Kidney epithelial cell (primary cell): Measurements from ENCODE around the gene LRRC42. TPM values are rescaled to one million over a fixed set of nuclear protein-coding genes. Genes with fewer than 3 reads are reported as not detected.

Source experiments
- DNase-seq: peaks from one replicate; pipeline ENCODE4 v3.0.0-alpha.2; 2010; ENCODE audit warnings: low read depth
- H3K27me3 ChIP-seq: 2 replicates; pipeline ENCODE4 v1.6.0; 2011; ENCODE audit warnings: low read length; ENCODE audit not compliant: control insufficient read depth, insufficient read depth
- H3K36me3 ChIP-seq: 2 replicates; pipeline ENCODE4 v1.5.1; 2011; ENCODE audit warnings: low read length; ENCODE audit not compliant: control insufficient read depth, insufficient read depth
- H3K4me3 ChIP-seq: 2 replicates; pipeline ENCODE4 v1.5.1; 2011; ENCODE audit warnings: low read depth, mild to moderate bottlenecking, control low read depth, low read length
- CTCF ChIP-seq: IDR thresholded peaks from 2 replicates; pipeline ENCODE4 v1.5.1; 2011; ENCODE audit warnings: mild to moderate bottlenecking, moderate library complexity, low read length, control low read depth, inconsistent platforms; ENCODE audit not compliant: insufficient read depth, poor library complexity, severe bottlenecking
- total RNA-seq: library from RNA; depleted of rRNA; stranded (reverse); fragments of >200 nt; gene quantifications from 2 replicates; pipeline ENCODE4 v1.2.3, GENCODE V29; 2015

LRRC42 gene
- total RNA-seq, 1 donor from 2014 or later, result 45.7 TPM

GRCh38 chr1:53948291-53948690, 2.1 kb downstream of the LRRC42 start:
- H3K4me3 ChIP-seq, result no peak overlapping the region
- DNase-seq, result no peak
- TF ChIP-seq CTCF, result no peak
- H3K36me3 ChIP-seq, result no peaks in the 10 kb centered on the region
- no peaks in the 10 kb centered on the region for H3K27me3 ChIP-seq

- DNase-seq, result no peak
- TF ChIP-seq CTCF, result peak; percentile 73
- H3K36me3 ChIP-seq, result no peaks in the 10 kb centered on the region
These were observed 3.2 kb downstream of the LRRC42 start for GRCh38 chr1:53949023-53949990.

GRCh38 chr1:53951697-53952096, 5.5 kb downstream of the LRRC42 start:
- no peak for TF ChIP-seq CTCF
- Histone ChIP-seq H3K36me3 (no peaks in the 10 kb centered on the region), H3K4me3 (no peak overlapping the region), H3K27me3 (no peaks in the 10 kb centered on the region)
- no peak for DNase-seq

More at GRCh38 chr1:53949023-53949990, 3.2 kb downstream of the LRRC42 start:
- no peak overlapping the region for H3K4me3 ChIP-seq
- H3K27me3 ChIP-seq, result no peaks in the 10 kb centered on the region

GRCh38 chr1:53954128-53954527, 8.0 kb downstream of the LRRC42 start:
- no peaks in the 10 kb centered on the region for H3K36me3 ChIP-seq
- TF ChIP-seq CTCF, result no peak
- no peak overlapping the region for H3K4me3 ChIP-seq
- no peaks in the 10 kb centered on the region for H3K27me3 ChIP-seq
- no peak for DNase-seq

GRCh38 chr1:53956308-53957168, 10.4 kb downstream of the LRRC42 start:
- H3K36me3 ChIP-seq, result peaks cover 1% of the 10 kb centered on the region
- no peak for DNase-seq

More at GRCh38 chr1:53956308-53957168, 10.4 kb downstream of the LRRC42 start:
- Histone ChIP-seq H3K27me3 (no peaks in the 10 kb centered on the region), H3K4me3 (no peak overlapping the region)
- no peak for TF ChIP-seq CTCF
